ENCODE data around the gene TSN. TPM values are rescaled to one million over a fixed set of nuclear protein-coding genes. Genes with fewer than 3 reads are reported as not detected.

TSN gene
- total and polyA plus RNA-seq, 11 donors = 17.2 to 58.8 (median 43.8) TPM

GRCh38 chr2:121741450-121741849 is 14.0 kb upstream of the TSN start:
- intact Hi-C loops (cut with DNase I) = no loop called here
- Histone ChIP-seq H3K27ac (no peak overlapping the region), H3K4me3 (no peak overlapping the region), H3K36me3 (no peaks in the 10 kb centered on the region), H3K9me3 (no peaks in the 10 kb centered on the region), H3K27me3 (no peaks in the 10 kb centered on the region), H3K4me1 (peaks cover 0 to 7% (median 0%) of the 10 kb centered on the region in 12 donors)
- 87 to 94% (median 89%) methylated on average over 3 of the region's 3 CpGs for whole genome bisulfite sequencing, 4 donors
- no peak for ATAC-seq
- no peak for DNase-seq
- no peak for TF ChIP-seq POLR2A (IDR thresholded peaks at IDR 0.05)

DNA sequence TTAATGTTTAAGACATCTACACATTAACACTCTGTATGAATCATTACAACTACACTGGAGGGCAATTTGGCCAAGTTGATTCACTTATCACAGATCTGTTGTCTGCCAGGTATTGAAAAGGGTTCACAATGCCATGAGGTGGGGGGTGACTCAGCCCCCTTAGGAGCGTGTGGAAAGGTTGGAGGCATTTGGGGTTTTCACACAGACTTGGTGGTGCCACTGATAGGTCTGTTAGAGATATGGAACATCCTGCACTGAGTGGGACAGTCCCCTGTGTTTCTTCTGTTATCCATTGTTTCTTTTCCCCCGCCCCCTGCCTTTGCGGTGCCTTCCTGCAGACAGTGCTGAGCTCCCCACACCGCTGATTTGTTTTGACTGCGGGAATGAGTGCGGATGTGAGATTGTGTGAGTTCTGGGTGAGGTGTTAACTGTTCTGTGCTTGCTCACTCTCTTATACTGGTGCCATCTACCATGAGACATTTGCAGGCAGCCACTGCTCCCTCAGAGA is 9.3 kb upstream of the TSN start:
- ATAC-seq (no peak), DNase-seq (no peak)
- Histone ChIP-seq H3K4me3 (no peak overlapping the region), H3K27ac (no peak overlapping the region), H3K4me1 (no peaks in the 10 kb centered on the region), H3K27me3 (no peaks in the 10 kb centered on the region), H3K9me3 (no peaks in the 10 kb centered on the region), H3K36me3 (no peaks in the 10 kb centered on the region)
- WGBS, 4 donors = 28 to 61% (median 41%) methylated on average over 6 of the region's 6 CpGs
- intact Hi-C loops (cut with DNase I) = no loop called here
- TF ChIP-seq POLR2A (IDR thresholded peaks at IDR 0.05) (no peak), CTCF (IDR thresholded peaks at IDR 0.05) (no peak)

- H3K4me3 ChIP-seq = no peak overlapping the region
- no peaks in the 10 kb centered on the region for H3K9me3 ChIP-seq
- H3K4me1 ChIP-seq = no peaks in the 10 kb centered on the region
- H3K27me3 ChIP-seq = no peaks in the 10 kb centered on the region
- no peak overlapping the region for H3K27ac ChIP-seq
- H3K36me3 ChIP-seq = no peaks in the 10 kb centered on the region
- TF ChIP-seq POLR2A (IDR thresholded peaks at IDR 0.05) (no peak), CTCF (IDR thresholded peaks at IDR 0.05) (peak in 6 of 12 donors; percentile 13 to 32 (median 21))
- intact Hi-C loops (cut with DNase I) = no loop called here
- ATAC-seq (peak in 1 of 4 donors; percentile 45), DNase-seq (no peak)
- 57 to 68% (median 65%) methylated on average over 4 of the region's 4 CpGs for WGBS, 4 donors
Measured at GRCh38 chr2:121748202-121748601, 7.2 kb upstream of the TSN start.

DNA sequence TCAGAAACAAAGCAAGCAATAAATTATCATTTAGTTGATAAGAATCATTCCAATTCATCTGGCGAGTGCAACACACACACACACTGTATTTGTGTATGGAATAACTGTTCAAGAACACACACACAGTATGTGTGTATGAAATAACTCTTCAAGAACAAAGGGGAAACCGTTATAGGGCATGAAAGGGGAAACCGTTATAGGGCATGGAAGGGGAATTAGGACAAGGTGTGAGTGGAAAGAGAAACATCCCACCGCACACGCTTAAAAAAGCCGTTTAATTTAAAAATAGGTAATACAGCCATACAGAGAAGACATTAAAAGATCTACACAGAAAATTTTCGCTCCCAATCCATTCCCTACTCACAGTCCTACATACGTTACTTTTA is 607 bp upstream of the TSN start:
- H3K27me3 ChIP-seq = no peaks in the 10 kb centered on the region
- 1 to 5% (median 3%) methylated on average over 8 of the region's 8 CpGs for WGBS, 4 donors
- no peaks in the 10 kb centered on the region for H3K9me3 ChIP-seq
- H3K27ac ChIP-seq = peak overlapping the region in 10 of 12 donors; percentile 15 to 85 (median 74)
- TF ChIP-seq POLR2A (IDR thresholded peaks at IDR 0.05) (no peak), CTCF (IDR thresholded peaks at IDR 0.05) (no peak)
- H3K4me3 ChIP-seq = peak overlapping the region; percentile 46 to 99 (median 91)
- peaks cover 0 to 30% (median 17%) of the 10 kb centered on the region in 12 donors for H3K4me1 ChIP-seq
- peaks cover 0 to 26% (median 22%) of the 10 kb centered on the region in 9 donors for H3K36me3 ChIP-seq
- DNase-seq = no peak
- intact Hi-C loops (cut with DNase I) = loop anchor here in 2 of 10 donors (2.0 kb wide), 1 partner anchor 18 kb away; the partner anchor contains the start of gene NIFK (in 2 of the 2)
- ATAC-seq = no peak

DNA sequence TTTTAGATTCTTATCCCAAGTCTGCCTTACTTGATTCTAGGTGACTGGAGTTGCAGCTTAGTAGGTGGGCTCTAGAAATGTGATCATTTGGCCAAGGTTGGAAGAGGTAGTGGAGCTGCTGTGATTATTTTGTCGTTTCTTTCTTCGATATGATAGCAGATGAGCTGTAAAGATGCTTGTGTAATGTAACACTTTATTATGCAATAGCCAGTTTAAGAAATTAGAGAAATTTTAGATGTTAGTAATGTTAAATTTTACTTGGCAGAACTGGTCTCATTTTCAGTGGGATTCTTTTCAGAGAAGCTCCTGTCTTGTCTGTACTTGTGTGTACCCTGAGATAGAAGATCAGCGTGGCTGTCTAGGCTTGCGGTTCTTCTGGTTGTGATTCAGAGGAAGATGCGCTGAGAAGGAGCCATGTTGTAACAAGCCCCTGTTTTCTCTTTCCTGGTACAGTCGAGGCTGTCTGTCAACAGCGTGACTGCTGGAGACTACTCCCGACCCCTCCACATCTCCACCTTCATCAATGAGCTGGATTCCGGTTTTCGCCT is 9.3 kb downstream of the TSN start:
- TF ChIP-seq CTCF (IDR thresholded peaks at IDR 0.05) = no peak
- TF ChIP-seq POLR2A (IDR thresholded peaks at IDR 0.05) = no peak
- intact Hi-C loops (cut with DNase I) = no loop called here
- no peak overlapping the region for H3K27ac ChIP-seq
- WGBS, 4 donors = 92 to 95% (median 94%) methylated on average over 10 of the region's 10 CpGs
- H3K4me3 ChIP-seq = no peak overlapping the region
- H3K27me3 ChIP-seq = no peaks in the 10 kb centered on the region
- H3K36me3 ChIP-seq = peaks cover 6 to 100% (median 98%) of the 10 kb centered on the region in 9 donors
- no peak for DNase-seq
- ATAC-seq = no peak
- no peaks in the 10 kb centered on the region for H3K9me3 ChIP-seq
- no peaks in the 10 kb centered on the region for H3K4me1 ChIP-seq
